ENCODE measurements around the gene TJP3.

Gene TJP3

DNA sequence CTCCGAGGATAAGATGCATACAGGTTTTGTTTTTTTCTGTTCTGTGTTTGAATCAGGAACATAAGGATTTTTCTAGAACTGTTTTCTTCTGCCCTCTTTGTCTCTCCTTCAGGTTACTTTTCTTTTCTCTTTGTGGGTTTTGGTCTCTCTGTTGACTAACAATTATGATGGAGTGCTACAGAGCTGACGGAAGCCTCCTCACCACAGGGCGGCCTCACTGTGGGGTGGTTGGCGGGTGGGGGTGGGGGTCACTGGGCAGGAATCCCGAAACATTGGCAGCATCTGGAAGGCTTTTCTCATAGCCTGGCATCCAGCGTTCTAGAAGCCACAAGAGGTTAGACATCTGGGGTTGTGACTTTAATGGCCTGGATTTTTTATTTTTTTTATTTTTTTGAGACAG is 90.0 kb downstream of the TJP3 start:
- TF ChIP-seq FOXP2 (optimal IDR thresholded peaks at IDR 0.05; ENCODE audit: borderline replicate concordance, extremely low read depth, extremely low read length, insufficient read depth) (no peak), TAF1 (IDR thresholded peaks at IDR 0.05; ENCODE audit: borderline replicate concordance, insufficient read depth, low read length) (no peak), REST (IDR thresholded peaks at IDR 0.05; ENCODE audit: insufficient read depth in 1 of 2, low read depth in 2 of 2, low read length in 2 of 2) (no peak), POLR2AphosphoS5 (IDR thresholded peaks at IDR 0.05; ENCODE audit: low read depth, low read length) (no peak), SIN3A (IDR thresholded peaks at IDR 0.05; ENCODE audit: borderline replicate concordance, insufficient read depth, low read length) (no peak)

Data from PFSK-1 (cell line).